Posterior vena cava (tissue), 2 donors: ENCODE measurements around the gene CHIC2. TPM values are rescaled to one million over a fixed set of nuclear protein-coding genes. Genes with fewer than 3 reads are reported as not detected.

Experiments
- DNase-seq: peaks from one replicate; pipeline ENCODE4 v3.0.0-alpha.2; 2020; ENCODE audit warnings: low spot score
- intact Hi-C, 2 donors: fragments of 100-400 bp; cut with DNase I; formaldehyde crosslinking; loops; one replicate each; pipeline versions ENCODE4 v1.14.1 to v1.14.2; 2022 to 2023
- total RNA-seq, 2 donors: library from RNA; stranded (reverse); fragmentation: NEBNext Ultra II Directional; extraction: Animal tissue kit (Norgen Biotek cat#: 25700); gene quantifications; one replicate each; pipeline ENCODE4 v1.2.1, GENCODE V29; 2021
- donor health status: DM: yes; HTN: yes; CAD: no.
- donor health status: DM: yes; HTN: yes; CAD: no.

Gene CHIC2
- total RNA-seq, 2 donors from 2014 or later: 21.9 to 26.8 TPM

GRCh38 chr4:54095110-54095825, 30.9 kb upstream of the CHIC2 start:
- intact Hi-C loops: no loop called here
- DNase-seq: no peak

- no peak for DNase-seq
- intact Hi-C loops: no loop called here
Measured at GRCh38 chr4:54094451-54094850, 30.0 kb upstream of the CHIC2 start.

GRCh38 chr4:54093324-54094240, 29.2 kb upstream of the CHIC2 start:
- DNase-seq: no peak
- intact Hi-C loops: no loop called here

GRCh38 chr4:54092405-54093323, 28.3 kb upstream of the CHIC2 start:
- intact Hi-C loops: no loop called here
- DNase-seq: no peak

- intact Hi-C loops: no loop called here
- DNase-seq: peak; percentile 94
Measured at GRCh38 chr4:54091637-54092404, 27.4 kb upstream of the CHIC2 start.

GRCh38 chr4:54090804-54091623, 26.6 kb upstream of the CHIC2 start:
- no peak for DNase-seq
- intact Hi-C loops: no loop called here

- intact Hi-C loops: no loop called here
- DNase-seq: no peak
Measured at GRCh38 chr4:54090404-54090803, 26.0 kb upstream of the CHIC2 start.

GRCh38 chr4:54089875-54090274, 25.5 kb upstream of the CHIC2 start:
- intact Hi-C loops: no loop called here
- DNase-seq: no peak

GRCh38 chr4:54085284-54085683, 20.9 kb upstream of the CHIC2 start:
- intact Hi-C loops: no loop called here
- no peak for DNase-seq

GRCh38 chr4:54082168-54082567, 17.8 kb upstream of the CHIC2 start:
- intact Hi-C loops: no loop called here

GRCh38 chr4:54077812-54078211, 13.4 kb upstream of the CHIC2 start:
- intact Hi-C loops: no loop called here
- DNase-seq: no peak

More at GRCh38 chr4:54082168-54082567, 17.8 kb upstream of the CHIC2 start:
- DNase-seq: no peak

- intact Hi-C loops: no loop called here
- no peak for DNase-seq
Measured at GRCh38 chr4:54076673-54077072, 12.3 kb upstream of the CHIC2 start.

GRCh38 chr4:54074381-54074780, 10.0 kb upstream of the CHIC2 start:
- no peak for DNase-seq
- intact Hi-C loops: no loop called here

- intact Hi-C loops: no loop called here
- no peak for DNase-seq
Measured at GRCh38 chr4:54073271-54073880, 9.0 kb upstream of the CHIC2 start.

- intact Hi-C loops: loop anchor here in 1 of 2 donors (10.0 kb wide), 1 partner anchor 148 kb away; no protein-coding TSS in a partner anchor
- DNase-seq: peak; percentile 81
Measured at GRCh38 chr4:54067166-54067565, 2.8 kb upstream of the CHIC2 start.

GRCh38 chr4:54066718-54067129, 2.3 kb upstream of the CHIC2 start:
- intact Hi-C loops: loop anchor here in 1 of 2 donors (10.0 kb wide), 1 partner anchor 148 kb away; no protein-coding TSS in a partner anchor
- DNase-seq: no peak

- DNase-seq: no peak
- intact Hi-C loops: loop anchor here in 1 of 2 donors (10.0 kb wide), 1 partner anchor 149 kb away; no protein-coding TSS in a partner anchor
Measured at GRCh38 chr4:54066088-54066415, 1.6 kb upstream of the CHIC2 start.
